K562 (cell line): ENCODE measurements around the gene CCDC148. TPM values are rescaled to one million over a fixed set of nuclear protein-coding genes. Genes with fewer than 3 reads are reported as not detected.

Experiments
- ATAC-seq: fragments of 200-7000 bp; cut with Tn5 transposase; 3 replicates; pipeline ENCODE4 v1.9.1; 2020; ENCODE audit warnings: moderate library complexity
- BruUV-seq: library from RNA; stranded (reverse); fragments of 400-500 nt; replicated peaks from 2 replicates; lab custom pipeline; 2021; lab: Mats Ljungman, UMichigan
- CTCF ChIA-PET: fragments of 300-600 bp; formaldehyde crosslinking; extraction: SDS; loops from one replicate; lab custom pipeline; 2021; ENCODE audit warnings: low intra/inter-chr PET ratio; lab: Yijun Ruan, JAX
- POLR2A ChIA-PET: fragments of 300-600, 350-650 bp; sonication (Branson Sonifier 250); formaldehyde crosslinking; extraction: SDS; loops from one replicate; lab custom pipeline; 2021; ENCODE audit warnings: antibody characterized with exemption, inconsistent platforms; lab: Yijun Ruan, JAX
- DNase-seq, 4 experiments: peaks; one replicate each; pipeline versions ENCODE4 v3.0.0 to v3.0.0-alpha.2; 2011 to 2018; ENCODE audit warnings: low spot score in 3 of 4, mixed read lengths in 3 of 4; ENCODE audit errors: extremely low read depth in 1 of 4
- FAIRE-seq: peaks from 2 replicates; lab custom pipeline; 2011; peaks lifted over from hg19 to GRCh38; lab: Jason Lieb, UNC
- H2AFZ ChIP-seq: 2 replicates; pipeline ENCODE4 v1.6.0; 2011; ENCODE audit warnings: low read depth, low read length, control low read depth, inconsistent platforms
- H3K27ac ChIP-seq: fragments of 200-600 bp; 3 replicates; pipeline ENCODE4 v1.8.0; 2011; ENCODE audit warnings: low read depth, mild to moderate bottlenecking, control low read depth, inconsistent platforms, low read length, moderate library complexity, mixed read lengths; ENCODE audit errors: extremely low read depth
- H3K27me3 ChIP-seq, 2 experiments: fragments of 300-600 bp in 1 of 2; 2 replicates in 1 of 2; 3 replicates in 1 of 2; pipeline versions ENCODE4 v1.6.0 to v1.8.0; 2011; ENCODE audit warnings: inconsistent platforms in 2 of 2, low read length in 2 of 2, mild to moderate bottlenecking in 1 of 2, mixed read lengths in 1 of 2, moderate library complexity in 1 of 2; ENCODE audit not compliant: control insufficient read depth in 2 of 2, insufficient read depth in 2 of 2
- H3K36me3 ChIP-seq: fragments of 300-600 bp; 3 replicates; pipeline ENCODE4 v1.8.0; 2011; ENCODE audit warnings: mild to moderate bottlenecking, low read length, inconsistent platforms; ENCODE audit not compliant: control insufficient read depth, insufficient read depth
- H3K4me1 ChIP-seq, 2 experiments: fragments of 200-600 bp in 1 of 2; replicated peaks in 1 of 2; 2 replicates in 1 of 2; 3 replicates in 1 of 2; pipeline versions ENCODE4 v1.5.1 to v1.8.0; 2011; ENCODE audit warnings: inconsistent platforms in 2 of 2, low read length in 2 of 2, mild to moderate bottlenecking in 1 of 2, mixed read lengths in 1 of 2, moderate library complexity in 1 of 2; ENCODE audit not compliant: control insufficient read depth in 2 of 2, insufficient read depth in 2 of 2
- H3K4me2 ChIP-seq: 2 replicates; pipeline ENCODE4 v1.6.1; 2011; ENCODE audit warnings: low read length, control low read depth, inconsistent platforms, mixed read lengths; ENCODE audit not compliant: insufficient read depth
- H3K4me3 ChIP-seq: fragments of 200-600 bp; sonication (generic), shearing (Covaris generic); 2 replicates; pipeline ENCODE4 v1.5.1; 2016; ENCODE audit warnings: control low read depth, inconsistent platforms
- H3K79me2 ChIP-seq: fragments of 200-600 bp; 3 replicates; pipeline ENCODE4 v1.8.0; 2011; ENCODE audit warnings: low read length, inconsistent platforms; ENCODE audit not compliant: control insufficient read depth, insufficient read depth
- H3K9ac ChIP-seq, 2 experiments: 2 replicates each; pipeline versions ENCODE4 v1.6.0 to v1.6.1; 2011; ENCODE audit warnings: low read depth in 2 of 2, low read length in 2 of 2, control low read depth in 1 of 2, inconsistent platforms in 1 of 2, mild to moderate bottlenecking in 1 of 2, mixed read lengths in 1 of 2; ENCODE audit not compliant: insufficient read depth in 1 of 2
- H3K9me1 ChIP-seq: one replicate; pipeline ENCODE4 v1.6.0; 2011; ENCODE audit warnings: inconsistent platforms, mild to moderate bottlenecking, low read length, moderate library complexity; ENCODE audit not compliant: control insufficient read depth, insufficient read depth
- H3K9me3 ChIP-seq: replicated peaks from 2 replicates; pipeline ENCODE4 v1.5.1; 2011; ENCODE audit warnings: low read depth, low read length, inconsistent platforms; ENCODE audit not compliant: control insufficient read depth, insufficient read depth
- H4K20me1 ChIP-seq: replicated peaks from 2 replicates; pipeline ENCODE4 v1.6.1; 2011; ENCODE audit warnings: low read length, inconsistent platforms, mixed read lengths; ENCODE audit not compliant: control insufficient read depth, insufficient read depth
- ADNP ChIP-seq: fragments of 200-800 bp; sonication (Bioruptor generic); IDR thresholded peaks from 2 replicates; pipeline ENCODE4 v1.6.1; 2016; ENCODE audit warnings: missing genetic modification characterization, missing compliant biosample characterization
- ATF1 ChIP-seq, 2 experiments: fragments of 450-650 bp in 1 of 2; IDR thresholded peaks; 2 replicates each; pipeline ENCODE4 v1.6.1; 2016; ENCODE audit warnings: missing compliant biosample characterization in 1 of 2, missing genetic modification characterization in 1 of 2
- ELF4 ChIP-seq: fragments of 450-650 bp; formaldehyde crosslinking; IDR thresholded peaks from 2 replicates; pipeline ENCODE4 v1.4.0; 2022; ENCODE audit warnings: missing genetic modification characterization
- ESRRB ChIP-seq: fragments of 250-450 bp; sonication (Bioruptor Pico); IDR thresholded peaks from 2 replicates; pipeline ENCODE4 v1.5.0; 2020; ENCODE audit warnings: mild to moderate bottlenecking, moderate library complexity, borderline replicate concordance
- SIN3B ChIP-seq: fragments of 450-650 bp; IDR thresholded peaks from 2 replicates; pipeline ENCODE4 v1.6.1; 2017; ENCODE audit warnings: low read depth, mild to moderate bottlenecking, moderate library complexity
- TAF7 ChIP-seq: fragments of 450-650 bp; IDR thresholded peaks from 2 replicates; pipeline ENCODE4 v1.6.1; 2016; ENCODE audit warnings: missing genetic modification characterization, missing compliant biosample characterization
- XRCC5 ChIP-seq: fragments of 200-400 bp; formaldehyde crosslinking; IDR thresholded peaks from 2 replicates; pipeline ENCODE4 v1.6.1; 2017; ENCODE audit warnings: low read depth, mild to moderate bottlenecking, low read length
- ZEB2 ChIP-seq: fragments of 450-650 bp; IDR thresholded peaks from 2 replicates; pipeline ENCODE4 v1.6.1; 2016
- ZFP36 ChIP-seq: fragments of 150-350 bp; IDR thresholded peaks from 2 replicates; pipeline ENCODE4 v1.6.1; 2018; ENCODE audit warnings: low read length, low read depth; ENCODE audit not compliant: partially characterized antibody
- ZNF589 ChIP-seq: fragments of 200-800 bp; sonication (Bioruptor generic); IDR thresholded peaks from 2 replicates; pipeline ENCODE4 v1.6.1; 2016; ENCODE audit warnings: low read depth, missing genetic modification characterization, missing compliant biosample characterization
- WGBS: fragments of 100-300 bp; shearing (Covaris generic); methylation state at CpG from one replicate; pipeline ENCODE4 v1.1.6; 2016; ENCODE audit warnings: low coverage, mixed read lengths; ENCODE audit not compliant: insufficient coverage; ENCODE audit errors: missing lambda C conversion rate; 5-methylcytosine and 5-hydroxymethylcytosine counted together
- in situ Hi-C: fragments of 300-500 bp; cut with MboI; formaldehyde crosslinking; loops from 4 replicates; pipeline ENCODE4 v1.15.0; 2018; ENCODE audit warnings: inconsistent platforms, mixed read lengths
- intact Hi-C: fragments of 100-400 bp; cut with micrococcal nuclease; formaldehyde crosslinking; loops from 2 replicates; pipeline ENCODE4 v1.14.2; 2022
- polyA plus RNA-seq, 8 experiments: library from polyadenylated mRNA; depleted of rRNA in 4 of 8; stranded (reverse) in 5 of 8; unstranded in 3 of 8; fragments of >200 nt; fragmentation: Nextera tagmentation in 2 of 8; fragmentation: Illumina TruSeq in 1 of 8; extraction: Ambion mirVana in 2 of 8; extraction: Trizol in 1 of 8; gene quantifications; 2 replicates each; pipeline versions ENCODE4 v1.2.1 to v1.2.3, GENCODE V29; 2011 to 2014; ENCODE audit warnings: inconsistent platforms in 1 of 8, missing spikeins in 1 of 8
- total RNA-seq, 7 experiments: library from RNA; depleted of rRNA in 6 of 7; stranded (reverse); fragments of >200 nt in 6 of 7; fragmentation: Illumina TruSeq in 2 of 7; extraction: Trizol in 2 of 7; gene quantifications; 2 replicates each; pipeline versions ENCODE4 v1.2.1 to v1.2.3, GENCODE V29; 2011 to 2021; ENCODE audit warnings: low replicate concordance in 1 of 7
- TF ChIP-seq, protein P1 (sequence below): fragments of 150-350 bp; IDR thresholded peaks from 2 replicates; pipeline ENCODE4 v1.6.1; 2014; ENCODE audit warnings: low read depth, mild to moderate bottlenecking, low read length, borderline replicate concordance

CCDC148 gene
- total and polyA plus RNA-seq, 9 of the 15 experiments (the other 6 are each of a cell fraction or from before 2014, with no cell fraction given), result 0.10 to 1.4 (median 0.65) TPM

DNA sequence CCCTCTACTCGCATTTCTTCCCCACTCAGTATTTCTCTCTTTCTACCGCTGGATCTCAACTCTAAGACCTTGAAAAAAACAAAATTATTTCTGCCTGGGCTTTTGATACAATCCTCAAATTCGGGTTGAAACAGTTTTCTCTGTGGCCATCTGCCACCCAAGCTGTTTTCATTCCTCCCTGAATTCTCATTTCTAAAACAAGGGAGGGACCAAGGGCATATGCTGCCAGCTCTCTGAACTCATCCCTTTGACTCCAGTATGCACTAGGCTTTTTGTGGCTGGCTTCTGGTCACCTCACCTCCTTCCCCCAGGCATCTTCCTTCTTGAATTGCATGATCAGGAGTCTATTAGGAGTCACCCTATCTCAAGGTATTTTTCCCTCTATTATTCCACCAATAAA lies 49.5 kb downstream of the CCDC148 start:
- DNase-seq (no peak), ATAC-seq (no peak), FAIRE-seq (no peak)
- Histone ChIP-seq H3K9me1 (no peaks in the 10 kb centered on the region), H3K4me1 (no peaks in the 10 kb centered on the region), H3K4me2 (no peak overlapping the region), H4K20me1 (no peaks in the 10 kb centered on the region), H3K79me2 (no peaks in the 10 kb centered on the region), H2AFZ (no peak overlapping the region), H3K9ac (no peak overlapping the region), H3K27me3 (no peaks in the 10 kb centered on the region), H3K9me3 (no peaks in the 10 kb centered on the region), H3K4me3 (no peak overlapping the region), H3K27ac (no peak overlapping the region), H3K36me3 (no peaks in the 10 kb centered on the region)
- CTCF ChIA-PET, result no interaction called here
- intact Hi-C loops (no loop called here), in situ Hi-C loops (no loop called here)
- BruUV-seq, result no TSS peak
- POLR2A ChIA-PET, result no interaction called here
- 20% methylated on average over 3 of the region's 3 CpGs for WGBS
- TF ChIP-seq, protein P1, sequence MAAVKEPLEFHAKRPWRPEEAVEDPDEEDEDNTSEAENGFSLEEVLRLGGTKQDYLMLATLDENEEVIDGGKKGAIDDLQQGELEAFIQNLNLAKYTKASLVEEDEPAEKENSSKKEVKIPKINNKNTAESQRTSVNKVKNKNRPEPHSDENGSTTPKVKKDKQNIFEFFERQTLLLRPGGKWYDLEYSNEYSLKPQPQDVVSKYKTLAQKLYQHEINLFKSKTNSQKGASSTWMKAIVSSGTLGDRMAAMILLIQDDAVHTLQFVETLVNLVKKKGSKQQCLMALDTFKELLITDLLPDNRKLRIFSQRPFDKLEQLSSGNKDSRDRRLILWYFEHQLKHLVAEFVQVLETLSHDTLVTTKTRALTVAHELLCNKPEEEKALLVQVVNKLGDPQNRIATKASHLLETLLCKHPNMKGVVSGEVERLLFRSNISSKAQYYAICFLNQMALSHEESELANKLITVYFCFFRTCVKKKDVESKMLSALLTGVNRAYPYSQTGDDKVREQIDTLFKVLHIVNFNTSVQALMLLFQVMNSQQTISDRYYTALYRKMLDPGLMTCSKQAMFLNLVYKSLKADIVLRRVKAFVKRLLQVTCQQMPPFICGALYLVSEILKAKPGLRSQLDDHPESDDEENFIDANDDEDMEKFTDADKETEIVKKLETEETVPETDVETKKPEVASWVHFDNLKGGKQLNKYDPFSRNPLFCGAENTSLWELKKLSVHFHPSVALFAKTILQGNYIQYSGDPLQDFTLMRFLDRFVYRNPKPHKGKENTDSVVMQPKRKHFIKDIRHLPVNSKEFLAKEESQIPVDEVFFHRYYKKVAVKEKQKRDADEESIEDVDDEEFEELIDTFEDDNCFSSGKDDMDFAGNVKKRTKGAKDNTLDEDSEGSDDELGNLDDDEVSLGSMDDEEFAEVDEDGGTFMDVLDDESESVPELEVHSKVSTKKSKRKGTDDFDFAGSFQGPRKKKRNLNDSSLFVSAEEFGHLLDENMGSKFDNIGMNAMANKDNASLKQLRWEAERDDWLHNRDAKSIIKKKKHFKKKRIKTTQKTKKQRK, result no peak
- TF ChIP-seq XRCC5 (no peak), ELF4 (CRISPR knock-in tag) (no peak), ZFP36 (no peak), ZEB2 (no peak), ATF1 (CRISPR knock-in tag; IDR thresholded peaks at IDR 0.05) (no peak), ATF1 (tag; IDR thresholded peaks at IDR 0.05) (no peak), TAF7 (tag) (no peak), SIN3B (no peak), ZNF589 (CRISPR knock-in tag) (no peak), ADNP (no peak), ESRRB (CRISPR knock-in tag) (no peak)
